Measurements from ENCODE around the gene HASPIN. TPM values are rescaled to one million over a fixed set of nuclear protein-coding genes. Genes with fewer than 3 reads are reported as not detected.

The HASPIN gene
- total RNA-seq, 1 donor from 2014 or later: 2.0 TPM

- no peak for DNase-seq
Observed at GRCh38 chr17:3768769-3769168, 45.1 kb downstream of the HASPIN start.

GRCh38 chr17:3770466-3770865, 46.8 kb downstream of the HASPIN start:
- DNase-seq: no peak

GRCh38 chr17:3771140-3771539, 47.4 kb downstream of the HASPIN start:
- DNase-seq: no peak

GRCh38 chr17:3772764-3773163, 49.1 kb downstream of the HASPIN start:
- no peak for DNase-seq

- no peak for DNase-seq
Observed at GRCh38 chr17:3773511-3773910, 49.8 kb downstream of the HASPIN start.

- no peak for DNase-seq
Observed at GRCh38 chr17:3773966-3774365, 50.3 kb downstream of the HASPIN start.

Other genes with a start within 250 kb of the HASPIN start
- gene ASPA, start 247.9 kb upstream of the HASPIN start, total RNA-seq: 5.5 TPM
- 13.5 TPM for gene TRPV3, start 166.1 kb upstream of the HASPIN start, total RNA-seq
- 4.9 TPM for gene TRPV1, start 114.5 kb upstream of the HASPIN start, total RNA-seq
- 10.9 TPM for gene SHPK, start 87.7 kb upstream of the HASPIN start, total RNA-seq
- 9.1 TPM for gene CTNS, start 87.1 kb upstream of the HASPIN start, total RNA-seq
- gene TAX1BP3, start 55.3 kb upstream of the HASPIN start, total RNA-seq: 42.7 TPM
- 6.6 TPM for gene EMC6, start 55.1 kb upstream of the HASPIN start, total RNA-seq
- 1.5 TPM for gene P2RX5, start 27.7 kb upstream of the HASPIN start, total RNA-seq
- 17.4 TPM for gene ITGAE, start 77.3 kb downstream of the HASPIN start, total RNA-seq
- gene NCBP3, start 122.3 kb downstream of the HASPIN start, total RNA-seq: 30.3 TPM
- gene CAMKK1, start 169.2 kb downstream of the HASPIN start, total RNA-seq: 6.1 TPM
- gene P2RX1, start 192.6 kb downstream of the HASPIN start, total RNA-seq: 2.6 TPM
- gene ATP2A3, start 240.5 kb downstream of the HASPIN start, total RNA-seq: 5.5 TPM